ENCODE measurements around the gene L2HGDH. TPM values are rescaled to one million over a fixed set of nuclear protein-coding genes. Genes with fewer than 3 reads are reported as not detected.

L2HGDH gene
- total RNA-seq, 1 donor from 2014 or later: 13.2 TPM

- ATAC-seq (ENCODE audit: poor library complexity): no peak
- intact Hi-C loops (cut with DNase I): no loop called here
Observed at GRCh38 chr14:50198499-50198898, 113.5 kb downstream of the L2HGDH start.

GRCh38 chr14:50191499-50191898 lies 120.5 kb downstream of the L2HGDH start:
- ATAC-seq (ENCODE audit: poor library complexity): no peak
- intact Hi-C loops (cut with DNase I): no loop called here
- DNase-seq: no peak

More at GRCh38 chr14:50198499-50198898, 113.5 kb downstream of the L2HGDH start:
- DNase-seq: no peak

Small RNAs within 50 kb of the gene (microRNA-seq; reads per million reads assigned to microRNA genes)
- gene MIR4504: not detected

Other genes with a start within 250 kb of the L2HGDH start
- 2.5 TPM for gene VCPKMT, start 195.7 kb downstream of the L2HGDH start, total RNA-seq
- 29.5 TPM for gene SOS2, start 80.7 kb downstream of the L2HGDH start, total RNA-seq
- 25.4 TPM for gene DMAC2L, start 95 bp upstream of the L2HGDH start, total RNA-seq
- 1.4 TPM for gene CDKL1, start 84.7 kb upstream of the L2HGDH start, total RNA-seq
- 13.9 TPM for gene MAP4K5, start 220.3 kb upstream of the L2HGDH start, total RNA-seq
- 0.89 TPM for gene ATL1, start 247.9 kb upstream of the L2HGDH start, total RNA-seq